22Rv1 (cell line): ENCODE measurements around the gene RBM12.

Source experiments
- CTCF ChIP-seq: fragments of 450-650 bp; IDR thresholded peaks from 2 replicates; pipeline ENCODE4 v1.5.1; 2017; ENCODE audit warnings: mild to moderate bottlenecking
- ZFX ChIP-seq: fragments of 450-650 bp; IDR thresholded peaks from 2 replicates; pipeline ENCODE4 v1.6.1; 2017; ENCODE audit warnings: antibody characterized with exemption, borderline replicate concordance

GRCh38 chr20:35665949-35666288, 1.2 kb upstream of the RBM12 start:
- TF ChIP-seq CTCF (no peak), ZFX (no peak)
